ENCODE results near the gene FAM168A. TPM values are rescaled to one million over a fixed set of nuclear protein-coding genes. Genes with fewer than 3 reads are reported as not detected.

Gene FAM168A
- total and polyA plus RNA-seq, 9 donors = 16.7 to 45.5 (median 39.5) TPM

DNA sequence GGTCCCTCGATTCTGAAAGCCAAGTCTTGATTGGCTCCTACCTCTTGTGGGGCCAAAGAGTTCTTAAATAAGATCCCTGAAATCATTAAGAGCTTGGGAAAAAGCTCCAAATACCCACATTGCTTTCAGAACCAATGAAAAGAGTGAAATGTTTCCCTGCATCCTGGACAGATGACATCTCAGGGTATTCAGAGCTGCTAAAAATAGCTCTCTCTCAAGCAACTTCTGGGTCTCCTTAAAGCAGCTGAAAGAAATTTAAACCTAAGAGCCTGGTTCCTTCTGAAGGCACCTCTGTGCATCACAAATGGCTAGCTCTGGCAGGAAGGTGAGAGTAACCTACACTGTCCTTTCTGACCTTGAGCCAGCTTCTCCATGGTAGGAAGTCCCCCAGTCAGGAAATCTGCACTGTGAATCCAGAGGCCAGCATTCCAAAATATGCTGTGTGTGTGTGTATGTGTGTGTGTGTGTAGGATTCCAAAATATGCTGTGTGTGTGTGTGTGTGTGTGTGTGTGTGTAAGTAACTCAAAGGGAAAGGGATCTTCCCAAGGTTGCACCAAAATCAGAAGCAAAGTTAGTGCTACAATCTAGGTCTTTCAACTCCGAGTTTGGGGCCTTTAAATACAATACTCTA, 171.6 kb downstream of the FAM168A start:
- no peak overlapping the region for H3K27ac ChIP-seq
- intact Hi-C loops (cut with DNase I) = no loop called here

GRCh38 chr11:73425108-73425507, 172.8 kb downstream of the FAM168A start:
- intact Hi-C loops (cut with DNase I) = no loop called here
- H3K4me3 ChIP-seq = no peak overlapping the region
- no peaks in the 10 kb centered on the region for H3K9me3 ChIP-seq
- H3K36me3 ChIP-seq = no peaks in the 10 kb centered on the region
- 40 to 100% (median 88%) methylated on average over 1 of the region's 1 CpG for WGBS, 3 donors
- H3K4me1 ChIP-seq (ENCODE audit: insufficient read depth) = peaks cover 3% of the 10 kb centered on the region
- H3K27ac ChIP-seq = no peak overlapping the region
- no peaks in the 10 kb centered on the region for H3K27me3 ChIP-seq
- no peak for TF ChIP-seq EP300 (IDR thresholded peaks at IDR 0.05)
- no peak for DNase-seq

More for the DNA sequence above, 171.6 kb downstream of the FAM168A start:
- H3K4me1 ChIP-seq (ENCODE audit: insufficient read depth) = peaks cover 3% of the 10 kb centered on the region
- no peak for TF ChIP-seq CTCF (IDR thresholded peaks at IDR 0.05)
- TF ChIP-seq POLR2A (IDR thresholded peaks at IDR 0.05) = no peak
- no peak overlapping the region for H3K4me3 ChIP-seq
- DNase-seq = no peak
- no peaks in the 10 kb centered on the region for H3K27me3 ChIP-seq
- H3K9me3 ChIP-seq = no peaks in the 10 kb centered on the region
- H3K36me3 ChIP-seq = no peaks in the 10 kb centered on the region
- 28 to 42% (median 39%) methylated on average over 2 of the region's 2 CpGs for WGBS, 3 donors

DNA sequence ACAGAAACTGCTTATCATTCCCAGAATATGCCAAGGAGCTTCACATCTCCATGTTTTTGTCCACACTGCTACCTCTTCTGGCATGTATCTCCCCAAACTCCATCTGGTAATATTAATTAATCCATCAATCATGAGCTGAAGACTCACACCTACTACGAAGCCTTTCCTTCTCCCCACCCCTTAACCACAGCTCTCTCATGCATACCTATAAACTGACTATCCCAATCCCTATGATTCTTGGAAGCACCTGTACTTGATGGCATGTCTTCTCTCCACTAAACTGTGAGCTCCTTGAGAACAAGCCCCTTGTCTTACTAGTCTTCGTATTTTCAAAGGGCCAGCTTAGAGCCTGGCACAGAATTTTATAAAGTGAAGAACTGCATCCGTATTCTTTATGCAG, 174.4 kb downstream of the FAM168A start:
- 95 to 99% (median 96%) methylated on average over 3 of the region's 3 CpGs for WGBS, 3 donors
- H3K36me3 ChIP-seq = no peaks in the 10 kb centered on the region
- H3K9me3 ChIP-seq = no peaks in the 10 kb centered on the region
- H3K27me3 ChIP-seq = no peaks in the 10 kb centered on the region
- no peak overlapping the region for H3K27ac ChIP-seq
- TF ChIP-seq EP300 (IDR thresholded peaks at IDR 0.05) (no peak), POLR2A (IDR thresholded peaks at IDR 0.05) (no peak), CTCF (IDR thresholded peaks at IDR 0.05) (no peak)
- H3K4me3 ChIP-seq = no peak overlapping the region
- H3K4me1 ChIP-seq (ENCODE audit: insufficient read depth) = peaks cover 3% of the 10 kb centered on the region
- intact Hi-C loops (cut with DNase I) = no loop called here
- DNase-seq = no peak

- WGBS, 3 donors = 96 to 98% (median 97%) methylated on average over 4 of the region's 4 CpGs
- Histone ChIP-seq H3K27ac (no peak overlapping the region), H3K36me3 (no peaks in the 10 kb centered on the region), H3K27me3 (no peaks in the 10 kb centered on the region), H3K4me3 (no peak overlapping the region), H3K4me1 (ENCODE audit: insufficient read depth) (peaks cover 3% of the 10 kb centered on the region), H3K9me3 (no peaks in the 10 kb centered on the region)
- no peak for DNase-seq
- TF ChIP-seq CTCF (IDR thresholded peaks at IDR 0.05) (no peak), EP300 (IDR thresholded peaks at IDR 0.05) (no peak), POLR2A (IDR thresholded peaks at IDR 0.05) (no peak)
- intact Hi-C loops (cut with DNase I) = no loop called here
Observed at GRCh38 chr11:73422886-73423285, 175.0 kb downstream of the FAM168A start.

DNA sequence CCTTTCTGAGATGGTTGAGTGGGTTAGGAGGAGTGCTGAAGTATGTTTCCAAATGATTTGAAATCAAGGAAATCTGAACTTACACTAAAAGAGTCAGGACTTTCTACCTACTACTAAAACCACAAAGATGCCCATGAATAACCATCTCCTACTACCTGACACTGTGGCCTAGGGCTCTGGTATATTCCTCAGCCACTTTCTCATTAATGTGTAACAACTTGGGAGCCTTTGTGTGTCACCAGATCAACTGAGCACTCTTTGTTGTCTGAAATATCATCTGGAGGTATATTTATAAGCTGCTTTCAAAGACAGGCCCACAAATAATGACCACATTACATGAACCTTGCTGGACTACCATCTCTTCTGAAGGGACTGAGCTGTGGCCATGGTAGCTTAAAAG, 177.8 kb downstream of the FAM168A start:
- no peaks in the 10 kb centered on the region for H3K9me3 ChIP-seq
- no peak overlapping the region for H3K27ac ChIP-seq
- intact Hi-C loops (cut with DNase I) = no loop called here
- no peak for TF ChIP-seq POLR2A (IDR thresholded peaks at IDR 0.05)
- peaks cover 2% of the 10 kb centered on the region for H3K4me1 ChIP-seq (ENCODE audit: insufficient read depth)
- no peaks in the 10 kb centered on the region for H3K36me3 ChIP-seq
- no peak overlapping the region for H3K4me3 ChIP-seq
- DNase-seq = no peak
- H3K27me3 ChIP-seq = no peaks in the 10 kb centered on the region

Data from ovary (tissue), 9 donors.